Liver (tissue), 9 donors: ENCODE results near the gene ATP6V1A. TPM values are rescaled to one million over a fixed set of nuclear protein-coding genes. Genes with fewer than 3 reads are reported as not detected.

ENCODE experiments used
- DNase-seq: peaks from one replicate; pipeline ENCODE4 v3.0.0-alpha.2; 2017; ENCODE audit warnings: low spot score
- H3K27ac ChIP-seq, 2 donors: one replicate each; pipeline ENCODE4 v1.7.0; 2013; ENCODE audit warnings: inconsistent platforms in 2 of 2, low read length in 2 of 2, control low read depth in 1 of 2, low read depth in 1 of 2, mild to moderate bottlenecking in 1 of 2
- H3K27me3 ChIP-seq, 4 donors: one replicate each; pipeline versions ENCODE4 v1.6.1 to v1.7.0; 2013; ENCODE audit warnings: low read length in 3 of 4, inconsistent platforms in 1 of 4, mild to moderate bottlenecking in 1 of 4, moderate library complexity in 1 of 4; ENCODE audit not compliant: control insufficient read depth in 4 of 4, insufficient read depth in 4 of 4
- H3K36me3 ChIP-seq, 4 donors: one replicate each; pipeline versions ENCODE4 v1.6.1 to v1.7.0; 2013; ENCODE audit warnings: low read length in 3 of 4, mild to moderate bottlenecking in 3 of 4, low read depth in 1 of 4, moderate library complexity in 1 of 4; ENCODE audit not compliant: control insufficient read depth in 4 of 4, insufficient read depth in 3 of 4
- H3K4me1 ChIP-seq, 4 donors: one replicate each; pipeline versions ENCODE4 v1.6.1 to v1.7.0; 2013; ENCODE audit warnings: low read length in 3 of 4, mild to moderate bottlenecking in 3 of 4, moderate library complexity in 1 of 4; ENCODE audit not compliant: control insufficient read depth in 4 of 4, insufficient read depth in 4 of 4
- H3K4me3 ChIP-seq, 3 donors: one replicate each; pipeline versions ENCODE4 v1.6.1 to v1.7.0; 2013; ENCODE audit warnings: low read length in 3 of 3, control low read depth in 1 of 3, low read depth in 1 of 3, mild to moderate bottlenecking in 1 of 3
- H3K9ac ChIP-seq, 2 donors: one replicate each; pipeline ENCODE4 v1.7.0; 2013; ENCODE audit warnings: low read length in 2 of 2, mild to moderate bottlenecking in 2 of 2, moderate library complexity in 2 of 2, control low read depth in 1 of 2, low read depth in 1 of 2
- H3K9me3 ChIP-seq, 4 donors: one replicate each; pipeline versions ENCODE4 v1.6.1 to v1.7.0; 2013; ENCODE audit warnings: low read length in 3 of 4; ENCODE audit not compliant: control insufficient read depth in 4 of 4
- EGR1 ChIP-seq, 2 donors: IDR thresholded peaks; 2 replicates each; pipeline ENCODE4 v1.6.1; 2016 to 2018; ENCODE audit warnings: antibody characterized with exemption in 2 of 2, low read depth in 2 of 2
- FOXA1 ChIP-seq: IDR thresholded peaks from 2 replicates; pipeline ENCODE4 v1.6.1; 2016; ENCODE audit warnings: antibody characterized with exemption
- FOXA2 ChIP-seq: IDR thresholded peaks from 2 replicates; pipeline ENCODE4 v1.6.1; 2016; ENCODE audit warnings: antibody characterized with exemption
- GABPA ChIP-seq, 2 donors: IDR thresholded peaks in 1 of 2; conservative IDR thresholded peaks in 1 of 2; 2 replicates each; pipeline ENCODE4 v1.6.1; 2016; ENCODE audit warnings: antibody characterized with exemption in 2 of 2, mild to moderate bottlenecking in 1 of 2, moderate library complexity in 1 of 2
- HNF4A ChIP-seq, 2 donors: conservative IDR thresholded peaks; 2 replicates each; pipeline ENCODE4 v1.6.1; 2016; ENCODE audit warnings: antibody characterized with exemption in 2 of 2, mild to moderate bottlenecking in 2 of 2
- HNF4G ChIP-seq: IDR thresholded peaks from 2 replicates; pipeline ENCODE4 v1.6.1; 2016; ENCODE audit warnings: antibody characterized with exemption
- JUND ChIP-seq, 2 donors: IDR thresholded peaks; 2 replicates each; pipeline ENCODE4 v1.6.1; 2016; ENCODE audit warnings: antibody characterized with exemption in 2 of 2
- NR2F2 ChIP-seq: IDR thresholded peaks from 2 replicates; pipeline ENCODE4 v1.6.1; 2016; ENCODE audit warnings: antibody characterized with exemption
- RAD21 ChIP-seq, 2 donors: IDR thresholded peaks; 2 replicates each; pipeline ENCODE4 v1.6.1; 2016; ENCODE audit warnings: antibody characterized with exemption in 2 of 2, mild to moderate bottlenecking in 2 of 2
- RXRA ChIP-seq, 2 donors: IDR thresholded peaks; 2 replicates each; pipeline ENCODE4 v1.6.1; 2017 to 2018; ENCODE audit warnings: antibody characterized with exemption in 2 of 2, mild to moderate bottlenecking in 1 of 2
- SP1 ChIP-seq: IDR thresholded peaks from 2 replicates; pipeline ENCODE4 v1.6.1; 2018; ENCODE audit warnings: antibody characterized with exemption, mild to moderate bottlenecking
- TAF1 ChIP-seq: conservative IDR thresholded peaks from 2 replicates; pipeline ENCODE4 v1.6.1; 2016; ENCODE audit warnings: antibody characterized with exemption, mild to moderate bottlenecking
- YY1 ChIP-seq: IDR thresholded peaks from 2 replicates; pipeline ENCODE4 v1.6.1; 2016; ENCODE audit warnings: antibody characterized with exemption, mild to moderate bottlenecking
- WGBS: extraction: QIAGEN DNeasy Blood & Tissue Kit; methylation state at CpG from one replicate; pipeline ENCODE4 v1.1.7; 2013; 5-methylcytosine and 5-hydroxymethylcytosine counted together
- polyA plus RNA-seq, 2 donors: library from polyadenylated mRNA; stranded (reverse) in 1 of 2; unstranded in 1 of 2; fragments of 200-250 nt in 1 of 2; fragments of >200 nt in 1 of 2; fragmentation: Nextera tagmentation in 1 of 2; extraction: Ambion mirVana in 1 of 2; gene quantifications; one replicate each; pipeline versions ENCODE4 v1.2.1 to v1.2.3, GENCODE V29; 2013 to 2015
- total RNA-seq, 2 donors: library from RNA; depleted of rRNA; stranded (reverse); fragments of >200 nt; gene quantifications; one replicate each; pipeline ENCODE4 v1.2.3, GENCODE V29; 2014
- TF ChIP-seq, protein P1 (sequence below): IDR thresholded peaks from 2 replicates; pipeline ENCODE4 v1.6.1; 2016; ENCODE audit warnings: antibody characterized with exemption, mild to moderate bottlenecking
- TF ChIP-seq, protein P2 (sequence below): IDR thresholded peaks from 2 replicates; pipeline ENCODE4 v1.6.1; 2016; ENCODE audit warnings: antibody characterized with exemption
- TF ChIP-seq, protein P3 (sequence below): fragments of 150-350 bp; IDR thresholded peaks from 2 replicates; pipeline ENCODE4 v1.5.1; 2017; ENCODE audit warnings: improper control_type of control experiment, low read depth, low read length; ENCODE audit not compliant: missing input control
- TF ChIP-seq, protein P4 (sequence below): IDR thresholded peaks from 2 replicates; pipeline ENCODE4 v1.6.1; 2016; ENCODE audit warnings: antibody characterized with exemption
- TF ChIP-seq, protein P5 (sequence below): IDR thresholded peaks from 2 replicates; pipeline ENCODE4 v1.6.1; 2016; ENCODE audit warnings: antibody characterized with exemption
- donor health status: healthy.
- donor health status: healthy.
- donor health status: healthy.
- donor health status: healthy.
- donor health status: healthy.

The ATP6V1A gene
- total and polyA plus RNA-seq, 4 donors, result 15.2 to 53.2 (median 42.7) TPM

DNA sequence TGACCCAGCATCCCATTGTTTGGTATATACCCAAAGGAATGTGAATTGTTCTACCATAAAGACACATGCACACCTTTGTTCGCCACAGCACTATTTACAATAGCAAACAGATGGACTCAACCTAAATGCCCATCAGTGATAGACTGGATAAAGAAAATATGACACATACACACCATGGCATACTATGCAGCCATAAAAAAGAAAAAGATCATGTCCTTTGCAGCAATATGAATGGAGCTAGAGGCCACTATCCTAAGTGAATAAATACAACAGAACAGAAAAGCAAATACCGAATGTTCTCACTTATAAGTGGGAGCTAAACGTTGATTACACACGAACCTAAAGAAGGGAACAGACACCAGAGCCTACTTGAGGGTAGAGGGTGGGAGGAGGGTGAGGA is 39.0 kb upstream of the ATP6V1A start:
- no peaks in the 10 kb centered on the region for H3K36me3 ChIP-seq

DNA sequence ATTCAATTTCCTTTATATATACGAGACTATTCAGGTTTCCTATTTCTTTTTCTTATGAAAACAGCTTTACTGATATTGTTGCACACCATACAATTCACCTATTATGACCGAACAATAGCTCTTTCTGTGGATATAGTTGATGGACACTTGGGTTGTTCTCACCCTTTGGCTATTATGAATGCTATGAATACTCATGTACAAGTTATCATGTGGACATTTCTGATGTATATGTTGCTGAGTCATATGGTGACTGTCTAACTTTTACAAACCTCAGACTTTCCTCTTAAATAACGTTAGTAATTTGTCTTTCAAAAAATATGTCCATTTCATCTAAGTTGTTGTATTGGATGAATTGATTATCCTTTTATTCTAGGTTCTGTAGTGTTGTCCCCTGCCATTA is 34.7 kb upstream of the ATP6V1A start:
- H3K27me3 ChIP-seq, result no peaks in the 10 kb centered on the region
- H3K9ac ChIP-seq, result no peak overlapping the region
- no peak overlapping the region for H3K27ac ChIP-seq
- H3K36me3 ChIP-seq, result no peaks in the 10 kb centered on the region
- WGBS, result 58% methylated on average over 3 of the region's 3 CpGs
- no peaks in the 10 kb centered on the region for H3K9me3 ChIP-seq
- no peak for DNase-seq
- H3K4me3 ChIP-seq, result no peak overlapping the region
- no peaks in the 10 kb centered on the region for H3K4me1 ChIP-seq
- TF ChIP-seq, protein P1, sequence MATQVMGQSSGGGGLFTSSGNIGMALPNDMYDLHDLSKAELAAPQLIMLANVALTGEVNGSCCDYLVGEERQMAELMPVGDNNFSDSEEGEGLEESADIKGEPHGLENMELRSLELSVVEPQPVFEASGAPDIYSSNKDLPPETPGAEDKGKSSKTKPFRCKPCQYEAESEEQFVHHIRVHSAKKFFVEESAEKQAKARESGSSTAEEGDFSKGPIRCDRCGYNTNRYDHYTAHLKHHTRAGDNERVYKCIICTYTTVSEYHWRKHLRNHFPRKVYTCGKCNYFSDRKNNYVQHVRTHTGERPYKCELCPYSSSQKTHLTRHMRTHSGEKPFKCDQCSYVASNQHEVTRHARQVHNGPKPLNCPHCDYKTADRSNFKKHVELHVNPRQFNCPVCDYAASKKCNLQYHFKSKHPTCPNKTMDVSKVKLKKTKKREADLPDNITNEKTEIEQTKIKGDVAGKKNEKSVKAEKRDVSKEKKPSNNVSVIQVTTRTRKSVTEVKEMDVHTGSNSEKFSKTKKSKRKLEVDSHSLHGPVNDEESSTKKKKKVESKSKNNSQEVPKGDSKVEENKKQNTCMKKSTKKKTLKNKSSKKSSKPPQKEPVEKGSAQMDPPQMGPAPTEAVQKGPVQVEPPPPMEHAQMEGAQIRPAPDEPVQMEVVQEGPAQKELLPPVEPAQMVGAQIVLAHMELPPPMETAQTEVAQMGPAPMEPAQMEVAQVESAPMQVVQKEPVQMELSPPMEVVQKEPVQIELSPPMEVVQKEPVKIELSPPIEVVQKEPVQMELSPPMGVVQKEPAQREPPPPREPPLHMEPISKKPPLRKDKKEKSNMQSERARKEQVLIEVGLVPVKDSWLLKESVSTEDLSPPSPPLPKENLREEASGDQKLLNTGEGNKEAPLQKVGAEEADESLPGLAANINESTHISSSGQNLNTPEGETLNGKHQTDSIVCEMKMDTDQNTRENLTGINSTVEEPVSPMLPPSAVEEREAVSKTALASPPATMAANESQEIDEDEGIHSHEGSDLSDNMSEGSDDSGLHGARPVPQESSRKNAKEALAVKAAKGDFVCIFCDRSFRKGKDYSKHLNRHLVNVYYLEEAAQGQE, result no peak
- TF ChIP-seq RXRA (IDR thresholded peaks at IDR 0.05), result no peak
- no peak for TF ChIP-seq YY1
- TF ChIP-seq, protein P2, sequence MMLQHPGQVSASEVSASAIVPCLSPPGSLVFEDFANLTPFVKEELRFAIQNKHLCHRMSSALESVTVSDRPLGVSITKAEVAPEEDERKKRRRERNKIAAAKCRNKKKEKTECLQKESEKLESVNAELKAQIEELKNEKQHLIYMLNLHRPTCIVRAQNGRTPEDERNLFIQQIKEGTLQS, result no peak
- no peak for TF ChIP-seq FOXA2
- TF ChIP-seq EGR1 (IDR thresholded peaks at IDR 0.05; ENCODE audit: low read depth in 2 of 2), result no peak
- TF ChIP-seq FOXA1, result no peak
- no peak for TF ChIP-seq RAD21 (IDR thresholded peaks at IDR 0.05)

More for the DNA sequence above, 39.0 kb upstream of the ATP6V1A start:
- no peak overlapping the region for H3K9ac ChIP-seq
- DNase-seq, result no peak
- no peak overlapping the region for H3K4me3 ChIP-seq
- H3K4me1 ChIP-seq, result no peaks in the 10 kb centered on the region
- 91% methylated on average over 4 of the region's 4 CpGs for WGBS
- H3K27ac ChIP-seq, result no peak overlapping the region
- TF ChIP-seq GABPA (IDR thresholded peaks at IDR 0.05 in 1 of 2, conservative IDR thresholded peaks at IDR 0.05 in 1 of 2) (no peak), SP1 (no peak), NR2F2 (no peak), JUND (IDR thresholded peaks at IDR 0.05) (no peak), FOXA1 (no peak), HNF4A (conservative IDR thresholded peaks at IDR 0.05) (no peak), HNF4G (no peak), RAD21 (IDR thresholded peaks at IDR 0.05) (no peak), RXRA (IDR thresholded peaks at IDR 0.05) (no peak), TAF1 (no peak), FOXA2 (no peak), EGR1 (IDR thresholded peaks at IDR 0.05; ENCODE audit: low read depth in 2 of 2) (no peak)
- TF ChIP-seq, protein P3, sequence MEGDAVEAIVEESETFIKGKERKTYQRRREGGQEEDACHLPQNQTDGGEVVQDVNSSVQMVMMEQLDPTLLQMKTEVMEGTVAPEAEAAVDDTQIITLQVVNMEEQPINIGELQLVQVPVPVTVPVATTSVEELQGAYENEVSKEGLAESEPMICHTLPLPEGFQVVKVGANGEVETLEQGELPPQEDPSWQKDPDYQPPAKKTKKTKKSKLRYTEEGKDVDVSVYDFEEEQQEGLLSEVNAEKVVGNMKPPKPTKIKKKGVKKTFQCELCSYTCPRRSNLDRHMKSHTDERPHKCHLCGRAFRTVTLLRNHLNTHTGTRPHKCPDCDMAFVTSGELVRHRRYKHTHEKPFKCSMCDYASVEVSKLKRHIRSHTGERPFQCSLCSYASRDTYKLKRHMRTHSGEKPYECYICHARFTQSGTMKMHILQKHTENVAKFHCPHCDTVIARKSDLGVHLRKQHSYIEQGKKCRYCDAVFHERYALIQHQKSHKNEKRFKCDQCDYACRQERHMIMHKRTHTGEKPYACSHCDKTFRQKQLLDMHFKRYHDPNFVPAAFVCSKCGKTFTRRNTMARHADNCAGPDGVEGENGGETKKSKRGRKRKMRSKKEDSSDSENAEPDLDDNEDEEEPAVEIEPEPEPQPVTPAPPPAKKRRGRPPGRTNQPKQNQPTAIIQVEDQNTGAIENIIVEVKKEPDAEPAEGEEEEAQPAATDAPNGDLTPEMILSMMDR, result no peak
- TF ChIP-seq, protein P1, result no peak
- TF ChIP-seq, protein P2, result no peak
- TF ChIP-seq, protein P4, sequence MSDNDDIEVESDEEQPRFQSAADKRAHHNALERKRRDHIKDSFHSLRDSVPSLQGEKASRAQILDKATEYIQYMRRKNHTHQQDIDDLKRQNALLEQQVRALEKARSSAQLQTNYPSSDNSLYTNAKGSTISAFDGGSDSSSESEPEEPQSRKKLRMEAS, result no peak
- TF ChIP-seq, protein P5, sequence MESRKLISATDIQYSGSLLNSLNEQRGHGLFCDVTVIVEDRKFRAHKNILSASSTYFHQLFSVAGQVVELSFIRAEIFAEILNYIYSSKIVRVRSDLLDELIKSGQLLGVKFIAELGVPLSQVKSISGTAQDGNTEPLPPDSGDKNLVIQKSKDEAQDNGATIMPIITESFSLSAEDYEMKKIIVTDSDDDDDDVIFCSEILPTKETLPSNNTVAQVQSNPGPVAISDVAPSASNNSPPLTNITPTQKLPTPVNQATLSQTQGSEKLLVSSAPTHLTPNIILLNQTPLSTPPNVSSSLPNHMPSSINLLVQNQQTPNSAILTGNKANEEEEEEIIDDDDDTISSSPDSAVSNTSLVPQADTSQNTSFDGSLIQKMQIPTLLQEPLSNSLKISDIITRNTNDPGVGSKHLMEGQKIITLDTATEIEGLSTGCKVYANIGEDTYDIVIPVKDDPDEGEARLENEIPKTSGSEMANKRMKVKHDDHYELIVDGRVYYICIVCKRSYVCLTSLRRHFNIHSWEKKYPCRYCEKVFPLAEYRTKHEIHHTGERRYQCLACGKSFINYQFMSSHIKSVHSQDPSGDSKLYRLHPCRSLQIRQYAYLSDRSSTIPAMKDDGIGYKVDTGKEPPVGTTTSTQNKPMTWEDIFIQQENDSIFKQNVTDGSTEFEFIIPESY, result no peak
- no peaks in the 10 kb centered on the region for H3K9me3 ChIP-seq
- H3K27me3 ChIP-seq, result no peaks in the 10 kb centered on the region
